ENCODE data around the gene EPHB6. TPM values are rescaled to one million over a fixed set of nuclear protein-coding genes. Genes with fewer than 3 reads are reported as not detected.

The EPHB6 gene
- total and polyA plus RNA-seq, 10 of the 15 experiments (the other 5 are each of a cell fraction or from before 2014, with no cell fraction given) = 0.06 to 1.3 (median 0.37) TPM; not detected in 2

- TF ChIP-seq TAF1 (IDR thresholded peaks at IDR 0.05; ENCODE audit: borderline replicate concordance, low read depth, low read length) (no peak), PAX8 (IDR thresholded peaks at IDR 0.05) (no peak), ZNF622 (IDR thresholded peaks at IDR 0.05) (no peak), IRF5 (IDR thresholded peaks at IDR 0.05; ENCODE audit: borderline replicate concordance) (no peak), RUNX3 (IDR thresholded peaks at IDR 0.05; ENCODE audit: low read length) (no peak), MAX (IDR thresholded peaks at IDR 0.05; ENCODE audit: low read depth, low read length) (no peak), NR2C2 (IDR thresholded peaks at IDR 0.05; ENCODE audit: borderline replicate concordance, control insufficient read depth, insufficient read length, low read depth) (no peak), NFXL1 (IDR thresholded peaks at IDR 0.05; ENCODE audit: borderline replicate concordance) (no peak), MEF2B (IDR thresholded peaks at IDR 0.05; ENCODE audit: partially characterized antibody, poor library complexity, severe bottlenecking) (no peak)
These were observed 40.4 kb upstream of the EPHB6 start (continued) for GRCh38 chr7:142814451-142814850.

GRCh38 chr7:142815134-142815533 lies 39.7 kb upstream of the EPHB6 start:
- H3K4me1 ChIP-seq (ENCODE audit: control insufficient read depth, insufficient read depth, low read length) = peaks cover 9% of the 10 kb centered on the region
- no peaks in the 10 kb centered on the region for H3K27me3 ChIP-seq (replicated peaks in 1 of 2; ENCODE audit: control insufficient read depth in 2 of 2, insufficient read depth in 2 of 2, low read length in 1 of 2)
- ChIA-PET RAD21 (ENCODE audit: unreplicated experiment) (interaction anchor here (1.0 to 13.5 kb wide), 4 partner anchors 17 to 183 kb away, joined by 6 to 813 read pairs (median 60); no protein-coding TSS in a partner anchor), SMC1A (ENCODE audit: uncharacterized antibody, unreplicated experiment) (interaction anchor here (1.0 to 12.9 kb wide), 9 partner anchors 17 to 183 kb away, joined by 3 to 786 read pairs (median 5); no protein-coding TSS in a partner anchor), CTCF (interaction anchor here (1.3 to 28.6 kb wide), 12 partner anchors 12 to 400 kb away, joined by 3 to 1055 read pairs (median 5); partner anchors contain the start of gene EPHB6), POLR2A (interaction anchor here (15.3 kb wide), 1 partner anchor 23 kb away, joined by 325 read pairs; no protein-coding TSS in a partner anchor)
- WGBS (ENCODE audit: insufficient coverage, insufficient replicate concordance, low lambda C conversion rate, missing lambda C conversion rate) = 96% methylated on average over 3 of the region's 3 CpGs
- no peak overlapping the region for H3K4me3 ChIP-seq
- intact Hi-C loops (cut with micrococcal nuclease; ENCODE audit: unreplicated experiment) (no loop called here), in situ Hi-C loops (cut with MboI) (no loop called here)
- BruUV-seq (replicated peaks) = no TSS peak
- no peak for ATAC-seq
- no peaks in the 10 kb centered on the region for H3K9me3 ChIP-seq (replicated peaks; ENCODE audit: control insufficient read depth, insufficient read depth, low read length)
- no peak overlapping the region for H2AFZ ChIP-seq (ENCODE audit: control insufficient read depth, low read depth, low read length)
- H3K9ac ChIP-seq (ENCODE audit: control insufficient read depth, insufficient read depth, low read length) = no peak overlapping the region
- DNase-seq (ENCODE audit: low read depth, low spot score) = no peak
- H3K79me2 ChIP-seq (ENCODE audit: control insufficient read depth, insufficient read depth, low read length) = no peaks in the 10 kb centered on the region
- FAIRE-seq = no peak
- H3K27ac ChIP-seq (ENCODE audit: control insufficient read depth, insufficient read depth) = no peak overlapping the region
- H3K4me2 ChIP-seq (ENCODE audit: control insufficient read depth, insufficient read depth) = no peak overlapping the region
- no peaks in the 10 kb centered on the region for H3K36me3 ChIP-seq (ENCODE audit: control insufficient read depth in 2 of 2, insufficient read depth in 2 of 2, low read length in 1 of 2)
- H4K20me1 ChIP-seq (ENCODE audit: control insufficient read depth, insufficient read depth) = no peaks in the 10 kb centered on the region
- TF ChIP-seq NFXL1 (IDR thresholded peaks at IDR 0.05; ENCODE audit: borderline replicate concordance) (no peak), PKNOX1 (IDR thresholded peaks at IDR 0.05) (no peak), POLR2AphosphoS2 (IDR thresholded peaks at IDR 0.05; ENCODE audit: low read depth, low read length) (no peak), RCOR1 (conservative IDR thresholded peaks at IDR 0.05; ENCODE audit: low read depth, low read length) (no peak), CTCF (IDR thresholded peaks at IDR 0.05 in 2 of 3, conservative IDR thresholded peaks at IDR 0.05 in 1 of 3; ENCODE audit: control insufficient read depth in 2 of 3, extremely low read depth in 1 of 3, insufficient read depth in 1 of 3, low read depth in 3 of 3, low read length in 3 of 3) (no peak), ZNF207 (IDR thresholded peaks at IDR 0.05; ENCODE audit: borderline replicate concordance) (no peak)
